Measurements from ENCODE around the gene ADAMTS7.
"Not testable (repeated sequence)": the region's sequence is repeated elsewhere in the genome, so short reads cannot be mapped to it uniquely, and the experiment has no call there.

DNA sequence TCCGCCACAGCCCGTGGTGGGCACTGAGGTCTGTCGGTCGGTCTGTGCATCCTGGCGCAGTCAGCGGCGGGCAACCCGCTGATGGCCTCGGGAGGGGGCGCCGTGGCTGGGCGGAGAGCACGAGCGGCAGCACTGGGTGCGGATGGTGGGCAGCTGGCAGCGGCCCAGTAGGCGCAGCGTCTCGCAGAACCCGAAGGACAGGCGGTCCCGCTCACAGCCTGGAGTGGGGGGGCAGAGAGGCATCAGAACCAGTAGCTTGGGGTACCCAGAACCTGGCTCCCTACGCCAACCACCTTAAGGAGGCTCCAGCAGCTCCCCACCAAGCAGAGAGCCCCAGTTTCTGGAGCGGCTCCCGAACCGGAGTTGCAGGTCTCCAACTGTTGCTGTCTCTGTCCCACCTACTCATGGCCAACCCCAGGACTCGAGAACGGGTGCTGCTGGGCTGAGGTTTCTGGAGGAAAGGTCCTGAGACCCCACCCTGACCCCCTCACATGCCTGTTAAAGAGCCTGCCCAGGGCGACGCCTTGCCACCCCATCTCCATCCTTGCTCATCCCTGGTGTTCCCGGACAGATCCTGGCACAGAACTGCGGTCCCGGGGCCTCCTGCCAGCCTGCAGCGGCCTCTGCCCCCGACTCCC lies 51.8 kb downstream of the ADAMTS7 start:
- TF ChIP-seq CTCF, POLR2A (IDR thresholded peaks at IDR 0.05): not testable (repeated sequence)
